Spleen (tissue), 7 donors: Measurements from ENCODE around the gene NT5DC3.

Source experiments
- POLR2A ChIP-seq, 3 donors: fragments of 450-650 bp; IDR thresholded peaks; one replicate each; pipeline ENCODE4 v1.5.1; 2017; ENCODE audit warnings: antibody characterized with exemption in 3 of 3, mild to moderate bottlenecking in 1 of 3
- POLR2AphosphoS5 ChIP-seq, 3 donors: sonication (generic); formaldehyde crosslinking; IDR thresholded peaks; one replicate each; pipeline ENCODE4 v1.5.1; 2017; ENCODE audit warnings: antibody characterized with exemption in 3 of 3
- TF ChIP-seq, protein P1 (sequence below), 11 experiments: fragments of 200-600 bp in 7 of 11; fragments of 450-650 bp in 4 of 11; sonication (generic) in 4 of 11; IDR thresholded peaks in 8 of 11; conservative IDR thresholded peaks in 3 of 11; 1 replicate in 7 of 11; 2 replicates in 4 of 11; pipeline versions ENCODE4 v1.4.0 to v1.8.0; 2016 to 2021; ENCODE audit warnings: antibody characterized with exemption in 11 of 11, inconsistent platforms in 4 of 11, mild to moderate bottlenecking in 1 of 11
- donor health status: DM: no; HTN: no; CAD: no; lungs with moderate emphysema.
- donor health status: DM: no; HTN: no; CAD: no.
- donor health status: DM: no; HTN: no; CAD: no.

DNA sequence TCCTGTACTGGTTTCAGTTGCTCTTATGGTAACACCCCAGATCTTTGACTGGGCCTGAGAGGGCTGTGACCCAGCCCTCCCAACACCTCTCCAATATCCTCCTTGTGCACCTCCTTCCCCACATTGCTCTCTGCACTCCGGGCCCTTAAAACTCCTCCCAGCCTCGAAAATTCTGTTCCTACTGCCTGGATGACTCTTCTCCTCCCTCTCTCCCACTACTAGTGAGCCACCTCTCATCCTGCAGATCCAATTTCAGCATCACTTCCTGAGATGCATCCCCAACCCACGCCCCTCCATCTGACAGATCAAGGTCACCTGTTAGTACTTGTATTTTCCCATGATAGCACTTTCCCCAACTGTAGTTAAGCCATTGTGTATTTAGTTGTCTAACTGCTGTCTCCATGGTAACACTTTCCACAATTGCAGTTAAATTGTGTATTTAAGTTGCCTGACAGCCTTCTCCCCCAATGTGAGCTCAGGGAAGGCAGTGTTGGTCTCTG is 11.5 kb upstream of the NT5DC3 start:
- TF ChIP-seq, protein P1, sequence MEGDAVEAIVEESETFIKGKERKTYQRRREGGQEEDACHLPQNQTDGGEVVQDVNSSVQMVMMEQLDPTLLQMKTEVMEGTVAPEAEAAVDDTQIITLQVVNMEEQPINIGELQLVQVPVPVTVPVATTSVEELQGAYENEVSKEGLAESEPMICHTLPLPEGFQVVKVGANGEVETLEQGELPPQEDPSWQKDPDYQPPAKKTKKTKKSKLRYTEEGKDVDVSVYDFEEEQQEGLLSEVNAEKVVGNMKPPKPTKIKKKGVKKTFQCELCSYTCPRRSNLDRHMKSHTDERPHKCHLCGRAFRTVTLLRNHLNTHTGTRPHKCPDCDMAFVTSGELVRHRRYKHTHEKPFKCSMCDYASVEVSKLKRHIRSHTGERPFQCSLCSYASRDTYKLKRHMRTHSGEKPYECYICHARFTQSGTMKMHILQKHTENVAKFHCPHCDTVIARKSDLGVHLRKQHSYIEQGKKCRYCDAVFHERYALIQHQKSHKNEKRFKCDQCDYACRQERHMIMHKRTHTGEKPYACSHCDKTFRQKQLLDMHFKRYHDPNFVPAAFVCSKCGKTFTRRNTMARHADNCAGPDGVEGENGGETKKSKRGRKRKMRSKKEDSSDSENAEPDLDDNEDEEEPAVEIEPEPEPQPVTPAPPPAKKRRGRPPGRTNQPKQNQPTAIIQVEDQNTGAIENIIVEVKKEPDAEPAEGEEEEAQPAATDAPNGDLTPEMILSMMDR (IDR thresholded peaks at IDR 0.05 in 8 of 11, conservative IDR thresholded peaks at IDR 0.05 in 3 of 11), result no peak
- TF ChIP-seq POLR2A (IDR thresholded peaks at IDR 0.05) (no peak), POLR2AphosphoS5 (IDR thresholded peaks at IDR 0.05) (no peak)
